K562 (cell line): ENCODE measurements around the gene ZC3H12C.

Experiments used
- TF ChIP-seq, protein P1 (sequence below): sonication (generic); formaldehyde crosslinking; IDR thresholded peaks from 2 replicates; pipeline ENCODE4 v1.4.0; 2020; ENCODE audit warnings: mild to moderate bottlenecking, missing genetic modification reagents
- TF ChIP-seq, protein P2 (sequence below), 3 experiments: IDR thresholded peaks in 2 of 3; conservative IDR thresholded peaks in 1 of 3; 2 replicates each; pipeline ENCODE4 v1.5.1; 2011 to 2012; ENCODE audit warnings: low read length in 3 of 3, mild to moderate bottlenecking in 3 of 3, control low read depth in 2 of 3, improper control_type of control experiment in 1 of 3, inconsistent platforms in 1 of 3, low read depth in 1 of 3, mixed read lengths in 1 of 3, moderate library complexity in 1 of 3; ENCODE audit not compliant: insufficient read depth in 2 of 3

DNA sequence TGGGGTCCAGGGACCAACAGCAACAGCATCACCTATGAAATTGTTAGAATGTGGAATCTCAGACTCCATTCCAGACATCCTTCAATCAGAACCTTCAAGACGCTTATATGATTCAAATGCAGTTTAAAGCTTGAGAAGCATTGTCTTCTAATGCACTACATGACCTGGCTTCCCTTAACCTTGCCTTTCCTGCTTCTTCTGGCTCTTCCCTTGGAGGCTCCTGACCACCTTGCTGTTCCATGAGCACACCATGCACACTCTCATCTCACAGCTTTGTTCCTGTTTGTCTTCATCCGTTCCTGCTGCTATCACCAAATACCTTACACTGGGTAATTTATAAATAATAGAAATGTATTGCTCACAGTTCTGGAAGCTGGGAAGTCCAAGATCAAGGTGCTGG, 26.1 kb downstream of the ZC3H12C start:
- TF ChIP-seq, protein P1, sequence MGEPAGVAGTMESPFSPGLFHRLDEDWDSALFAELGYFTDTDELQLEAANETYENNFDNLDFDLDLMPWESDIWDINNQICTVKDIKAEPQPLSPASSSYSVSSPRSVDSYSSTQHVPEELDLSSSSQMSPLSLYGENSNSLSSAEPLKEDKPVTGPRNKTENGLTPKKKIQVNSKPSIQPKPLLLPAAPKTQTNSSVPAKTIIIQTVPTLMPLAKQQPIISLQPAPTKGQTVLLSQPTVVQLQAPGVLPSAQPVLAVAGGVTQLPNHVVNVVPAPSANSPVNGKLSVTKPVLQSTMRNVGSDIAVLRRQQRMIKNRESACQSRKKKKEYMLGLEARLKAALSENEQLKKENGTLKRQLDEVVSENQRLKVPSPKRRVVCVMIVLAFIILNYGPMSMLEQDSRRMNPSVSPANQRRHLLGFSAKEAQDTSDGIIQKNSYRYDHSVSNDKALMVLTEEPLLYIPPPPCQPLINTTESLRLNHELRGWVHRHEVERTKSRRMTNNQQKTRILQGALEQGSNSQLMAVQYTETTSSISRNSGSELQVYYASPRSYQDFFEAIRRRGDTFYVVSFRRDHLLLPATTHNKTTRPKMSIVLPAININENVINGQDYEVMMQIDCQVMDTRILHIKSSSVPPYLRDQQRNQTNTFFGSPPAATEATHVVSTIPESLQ (CRISPR knock-in tag) = no peak
- TF ChIP-seq, protein P2, sequence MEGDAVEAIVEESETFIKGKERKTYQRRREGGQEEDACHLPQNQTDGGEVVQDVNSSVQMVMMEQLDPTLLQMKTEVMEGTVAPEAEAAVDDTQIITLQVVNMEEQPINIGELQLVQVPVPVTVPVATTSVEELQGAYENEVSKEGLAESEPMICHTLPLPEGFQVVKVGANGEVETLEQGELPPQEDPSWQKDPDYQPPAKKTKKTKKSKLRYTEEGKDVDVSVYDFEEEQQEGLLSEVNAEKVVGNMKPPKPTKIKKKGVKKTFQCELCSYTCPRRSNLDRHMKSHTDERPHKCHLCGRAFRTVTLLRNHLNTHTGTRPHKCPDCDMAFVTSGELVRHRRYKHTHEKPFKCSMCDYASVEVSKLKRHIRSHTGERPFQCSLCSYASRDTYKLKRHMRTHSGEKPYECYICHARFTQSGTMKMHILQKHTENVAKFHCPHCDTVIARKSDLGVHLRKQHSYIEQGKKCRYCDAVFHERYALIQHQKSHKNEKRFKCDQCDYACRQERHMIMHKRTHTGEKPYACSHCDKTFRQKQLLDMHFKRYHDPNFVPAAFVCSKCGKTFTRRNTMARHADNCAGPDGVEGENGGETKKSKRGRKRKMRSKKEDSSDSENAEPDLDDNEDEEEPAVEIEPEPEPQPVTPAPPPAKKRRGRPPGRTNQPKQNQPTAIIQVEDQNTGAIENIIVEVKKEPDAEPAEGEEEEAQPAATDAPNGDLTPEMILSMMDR (IDR thresholded peaks at IDR 0.05 in 2 of 3, conservative IDR thresholded peaks at IDR 0.05 in 1 of 3; ENCODE audit: insufficient read depth in 2 of 3, low read depth in 1 of 3, low read length in 3 of 3) = no peak
